ENCODE data around the gene PLA2G4A.

Gene PLA2G4A

DNA sequence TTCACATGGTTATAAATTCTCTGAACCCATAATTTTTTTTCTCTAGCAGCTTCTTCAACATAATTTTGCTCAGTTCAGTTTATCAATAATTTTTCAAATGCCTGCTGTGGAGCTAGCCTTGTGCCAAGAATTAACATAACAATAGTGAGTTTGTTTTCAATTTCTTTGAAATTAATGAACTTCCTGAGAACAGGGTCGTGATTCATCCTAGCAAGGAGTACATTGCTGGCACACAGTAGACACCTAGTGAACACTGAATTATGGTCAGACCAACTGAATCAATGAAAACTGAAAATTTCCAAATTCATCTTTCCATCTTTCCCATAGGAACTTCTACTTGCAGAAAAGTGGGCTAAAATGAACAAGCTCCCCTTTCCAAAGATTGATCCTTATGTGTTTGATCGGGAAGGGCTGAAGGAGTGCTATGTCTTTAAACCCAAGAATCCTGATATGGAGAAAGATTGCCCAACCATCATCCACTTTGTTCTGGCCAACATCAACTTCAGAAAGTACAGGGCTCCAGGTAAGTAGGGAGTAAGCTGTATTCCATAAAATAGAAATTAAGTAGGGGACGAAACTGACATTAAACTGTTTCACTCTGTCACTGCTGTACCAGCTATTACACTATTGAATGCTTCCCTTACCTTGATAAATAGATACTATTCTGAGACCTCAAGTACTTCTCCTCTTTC lies 148.7 kb downstream of the PLA2G4A start:
- no peak for DNase-seq (ENCODE audit: low read depth in 2 of 2)

DNA sequence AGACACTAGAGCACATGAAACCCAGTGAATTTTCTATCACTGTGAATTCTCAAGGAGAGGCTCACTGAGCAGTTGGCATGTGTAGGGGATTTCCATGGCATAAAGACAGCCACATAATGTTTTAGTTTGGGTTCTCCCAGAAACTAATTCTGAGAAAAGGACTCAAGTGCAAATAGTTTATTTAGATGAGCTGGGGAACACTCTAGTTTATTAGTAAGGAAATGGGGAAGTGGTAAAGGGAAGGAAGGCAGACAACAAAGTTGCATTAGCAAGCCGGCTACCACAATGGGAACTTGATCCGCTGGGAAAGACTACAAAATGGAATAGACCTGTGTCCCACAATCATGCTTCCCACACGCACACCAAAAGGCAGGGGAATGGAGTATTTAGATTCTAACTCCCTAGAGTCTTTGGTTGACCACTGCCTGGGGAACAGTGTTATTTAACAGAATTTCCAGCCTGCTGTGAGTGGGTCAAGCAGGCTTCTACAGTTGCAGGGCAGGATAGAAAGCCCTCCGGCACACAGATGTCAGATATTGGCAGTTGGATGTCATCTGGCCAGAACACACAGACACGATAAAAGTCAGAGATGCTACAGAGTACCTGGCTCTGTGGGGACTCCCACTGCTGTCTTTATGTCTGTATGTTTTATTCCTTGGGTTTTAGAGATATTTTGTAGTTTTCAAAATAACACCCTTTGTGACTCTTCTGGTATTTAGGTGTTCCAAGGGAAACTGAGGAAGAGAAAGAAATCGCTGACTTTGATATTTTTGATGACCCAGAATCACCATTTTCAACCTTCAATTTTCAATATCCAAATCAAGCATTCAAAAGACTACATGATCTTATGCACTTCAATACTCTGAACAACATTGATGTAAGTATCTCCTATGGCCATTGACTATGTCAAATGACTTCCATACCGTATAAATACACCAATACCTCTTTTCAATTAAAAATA lies 150.1 kb downstream of the PLA2G4A start:
- DNase-seq (ENCODE audit: low read depth in 2 of 2) = no peak

DNA sequence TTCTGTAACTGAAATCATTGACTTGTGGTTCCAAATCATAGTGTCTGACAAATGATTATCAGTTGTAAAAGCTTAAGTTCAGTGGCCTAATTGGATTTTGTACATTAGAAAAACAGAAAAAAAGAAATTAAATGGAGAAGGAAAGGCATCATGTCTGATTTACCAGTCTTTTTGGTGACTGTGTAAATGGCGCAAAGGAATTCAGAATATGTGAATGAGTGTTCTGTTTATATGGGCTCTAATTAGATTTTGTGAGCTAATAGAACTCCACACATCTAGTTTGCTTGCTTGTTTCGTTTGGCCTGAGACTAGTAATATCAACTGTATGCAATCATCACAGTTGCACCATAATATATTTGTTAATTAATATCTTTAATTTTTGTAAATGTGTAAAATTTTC lies 151.7 kb downstream of the PLA2G4A start:
- DNase-seq (ENCODE audit: low read depth in 2 of 2) = no peak

GRCh38 chr1:186982116-186982515 lies 153.4 kb downstream of the PLA2G4A start:
- no peak for DNase-seq (ENCODE audit: low read depth in 2 of 2)

DNA sequence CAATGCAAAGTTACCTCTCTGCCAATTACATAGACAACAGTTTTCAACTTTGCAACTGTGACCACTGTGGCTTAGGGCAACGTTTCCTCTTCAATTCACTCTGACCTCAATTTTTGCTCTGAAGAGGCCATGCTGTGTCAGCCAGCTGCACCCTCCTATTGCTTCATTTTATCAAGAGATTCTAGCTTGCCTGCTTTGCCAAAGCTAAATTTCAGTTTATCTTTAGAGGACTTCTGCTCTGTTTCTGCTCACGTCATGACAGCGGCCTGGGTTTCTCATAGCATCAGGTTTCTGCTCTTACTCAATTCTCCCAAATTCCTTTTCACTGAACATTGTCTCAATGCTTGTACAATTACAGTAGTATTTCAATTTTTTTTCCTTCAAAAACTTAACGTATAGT lies 154.6 kb downstream of the PLA2G4A start:
- DNase-seq (ENCODE audit: low read depth in 2 of 2) = no peak

GRCh38 chr1:186984959-186985358 lies 156.2 kb downstream of the PLA2G4A start:
- no peak for DNase-seq (ENCODE audit: low read depth in 2 of 2)

DNA sequence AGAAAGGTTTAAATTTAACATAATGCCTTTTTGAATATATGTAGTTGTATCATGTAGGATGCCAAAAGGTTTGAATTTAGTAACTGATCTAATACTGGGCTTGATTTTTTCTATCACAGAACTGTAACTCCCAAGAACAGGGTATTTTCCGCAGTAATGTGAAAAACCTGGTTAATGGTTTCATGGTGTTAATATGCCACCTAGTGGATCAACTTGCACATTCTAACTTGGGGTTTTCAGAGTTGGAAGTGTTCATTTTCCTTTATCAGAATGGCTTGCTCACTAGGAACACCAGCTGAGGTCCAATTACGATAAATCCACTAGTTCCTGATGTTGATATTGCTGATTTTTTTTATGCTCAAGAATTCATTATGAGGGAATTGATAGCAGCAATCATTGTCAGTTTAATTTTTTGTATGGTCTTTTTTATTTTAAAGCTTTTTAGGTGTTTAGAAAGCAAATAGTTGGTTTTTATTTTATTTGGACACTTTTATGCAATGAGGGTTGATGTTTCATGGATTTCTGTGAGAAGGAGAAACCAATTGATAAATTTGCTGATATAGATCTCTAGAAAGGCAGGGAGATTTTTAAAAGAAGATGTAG lies 157.2 kb downstream of the PLA2G4A start:
- no peak for DNase-seq (ENCODE audit: low read depth in 2 of 2)

GRCh38 chr1:186987065-186987464 lies 158.3 kb downstream of the PLA2G4A start:
- DNase-seq (ENCODE audit: low read depth in 2 of 2) = no peak

GRCh38 chr1:186987769-186988168 lies 159.0 kb downstream of the PLA2G4A start:
- no peak for DNase-seq (ENCODE audit: low read depth in 2 of 2)

GRCh38 chr1:186993996-186994395 lies 165.2 kb downstream of the PLA2G4A start:
- no peak for DNase-seq (ENCODE audit: low read depth in 2 of 2)

GRCh38 chr1:186994897-186995296 lies 166.1 kb downstream of the PLA2G4A start:
- DNase-seq (ENCODE audit: low read depth in 2 of 2) = no peak

DNA sequence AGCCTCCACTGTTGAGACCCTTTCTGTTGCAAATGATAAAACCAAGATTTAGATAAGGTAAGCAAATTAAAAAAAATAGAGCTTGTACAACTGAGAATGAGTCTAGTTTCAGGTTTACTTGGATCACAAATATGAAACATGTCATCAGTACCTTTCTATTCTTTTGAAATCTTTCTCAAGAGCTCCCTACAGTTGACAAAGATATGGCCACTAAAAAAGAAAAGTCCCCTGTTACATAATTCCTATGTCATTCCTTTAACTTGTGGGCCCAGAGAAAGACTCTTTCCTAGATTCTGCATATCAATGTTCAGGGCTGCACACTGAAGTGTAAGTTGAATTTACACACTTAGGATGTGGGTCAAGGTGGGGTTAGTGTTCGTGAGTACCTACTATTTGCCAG lies 168.1 kb downstream of the PLA2G4A start:
- DNase-seq (ENCODE audit: low read depth in 2 of 2) = no peak

DNA sequence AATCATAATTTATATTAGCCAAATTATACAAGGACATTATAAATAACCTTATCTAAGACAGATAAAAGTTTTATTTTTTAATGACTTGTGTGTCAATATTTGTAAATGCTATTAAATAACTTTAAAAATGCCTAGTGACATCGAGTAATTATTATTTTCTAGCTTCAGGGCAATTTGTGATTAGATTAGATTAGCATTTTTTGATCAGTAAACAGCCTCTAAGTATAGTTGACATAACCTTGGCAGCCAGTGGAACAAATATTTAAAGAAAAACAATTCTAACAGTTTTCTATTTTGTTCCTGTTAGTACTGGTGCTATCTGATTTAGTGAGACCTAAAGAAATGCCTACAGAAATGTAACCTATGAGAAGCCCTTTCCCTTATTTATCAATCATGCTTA lies 169.1 kb downstream of the PLA2G4A start:
- no peak for DNase-seq (ENCODE audit: low read depth in 2 of 2)

- no peak for DNase-seq (ENCODE audit: low read depth in 2 of 2)
These were observed 170.8 kb downstream of the PLA2G4A start for GRCh38 chr1:186999506-186999905.

DNA sequence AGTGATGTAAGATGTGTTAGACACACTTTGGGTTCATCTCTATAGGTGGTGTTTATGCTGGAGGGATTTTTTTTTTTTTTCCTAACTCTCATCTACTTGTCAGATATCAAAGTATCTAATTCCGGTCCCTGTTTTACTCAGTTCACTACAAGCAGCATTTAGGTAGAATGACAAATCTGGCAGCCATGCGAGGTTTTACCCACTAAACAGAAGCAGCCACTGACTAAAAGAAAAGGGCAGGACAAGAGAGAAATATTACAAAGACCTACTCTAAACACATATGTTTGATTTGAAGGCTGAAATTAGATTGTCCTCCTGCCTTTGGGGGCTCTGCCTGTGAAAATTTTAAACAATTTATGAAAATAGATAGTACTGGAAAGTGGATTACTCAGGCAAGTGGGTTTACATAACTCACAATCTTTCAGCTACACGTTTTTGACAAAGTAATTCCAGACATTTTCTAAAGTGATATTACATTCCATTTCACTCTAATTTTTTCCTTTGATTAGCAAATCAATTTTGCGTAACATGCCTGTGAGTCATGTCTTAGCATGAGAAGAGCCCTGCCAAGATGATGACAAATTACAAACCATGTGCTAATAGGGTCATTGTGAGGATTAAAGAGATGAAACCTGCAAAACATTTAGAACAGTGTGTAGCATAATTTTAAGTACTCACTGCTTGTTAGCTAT lies 172.6 kb downstream of the PLA2G4A start:
- no peak for DNase-seq (ENCODE audit: low read depth in 2 of 2)

DNA sequence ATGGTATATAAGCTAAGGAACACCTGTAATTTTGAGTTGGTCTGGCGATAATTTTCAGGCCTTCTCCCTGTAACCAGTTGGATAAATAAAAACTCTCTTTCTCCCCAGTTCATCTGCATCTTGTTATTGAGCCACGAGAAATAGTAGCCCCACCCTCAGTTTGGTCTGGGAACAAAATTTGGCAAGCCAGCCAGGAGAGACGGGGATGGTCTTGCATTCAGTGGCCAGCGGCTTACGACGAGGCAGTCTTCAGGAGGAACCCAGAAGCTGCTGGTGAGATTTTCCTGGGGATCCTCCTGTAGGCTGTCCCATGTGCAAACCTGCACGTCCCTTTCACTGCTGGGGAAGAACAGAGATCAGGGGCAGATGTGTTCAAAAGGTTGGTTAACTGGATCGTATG lies 174.6 kb downstream of the PLA2G4A start:
- DNase-seq (ENCODE audit: low read depth in 2 of 2) = no peak

- no peak for DNase-seq (ENCODE audit: low read depth in 2 of 2)
These were observed 178.1 kb downstream of the PLA2G4A start for GRCh38 chr1:187006896-187007295.

DNA sequence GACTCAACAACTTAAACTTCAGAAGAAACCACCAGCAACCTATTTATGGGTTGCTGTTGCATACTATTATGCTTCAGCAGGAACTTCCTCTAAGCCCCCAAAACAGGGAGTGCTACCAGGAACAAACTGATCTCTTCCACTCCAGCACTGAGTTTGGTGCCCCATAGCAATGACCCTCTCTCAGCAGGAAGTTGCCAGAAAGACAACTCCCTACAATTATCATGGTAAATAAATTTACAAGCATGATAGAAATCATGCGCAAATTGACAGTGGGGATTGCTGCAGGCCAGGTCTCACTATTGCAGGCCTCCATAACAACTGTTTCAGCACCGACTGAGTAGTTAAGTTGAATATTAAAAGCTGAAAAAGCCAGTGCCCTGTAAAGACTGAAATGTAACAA lies 180.6 kb downstream of the PLA2G4A start:
- no peak for DNase-seq (ENCODE audit: low read depth in 2 of 2)

GRCh38 chr1:187010571-187011309 lies 182.0 kb downstream of the PLA2G4A start:
- DNase-seq (ENCODE audit: low read depth in 2 of 2) = no peak

GRCh38 chr1:187013582-187014200 lies 184.9 kb downstream of the PLA2G4A start:
- DNase-seq (ENCODE audit: low read depth in 2 of 2) = no peak

DNA sequence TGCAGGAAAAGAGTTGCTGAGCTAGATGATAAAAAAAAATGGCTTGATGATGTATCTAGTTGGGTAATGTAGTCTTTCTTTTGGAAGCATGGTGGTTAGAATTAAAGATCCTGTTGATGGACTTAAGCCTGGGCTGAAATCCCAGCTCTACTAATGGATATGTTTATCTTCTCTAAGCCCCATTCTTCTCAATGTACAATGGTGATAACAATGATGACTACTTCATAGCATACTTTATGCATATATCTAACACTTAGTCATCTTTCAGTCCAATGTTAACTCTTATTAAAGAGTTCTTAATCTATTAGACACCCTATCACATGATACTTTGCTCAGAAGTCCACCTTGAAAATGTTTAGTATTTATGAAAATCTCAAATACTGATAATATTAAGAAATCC lies 189.5 kb downstream of the PLA2G4A start:
- no peak for DNase-seq (ENCODE audit: low read depth in 2 of 2)

Measured in stimulated activated CD8-positive, alpha-beta memory T cell treated with anti-CD3 and anti-CD28 coated beads, Interleukin-15, amount 100 ng/mL, for 48 hours (primary cell).